Measurements from ENCODE around the gene VENTX.

GRCh38 chr10:133237241-133237587, 441 bp upstream of the VENTX start:
- TF ChIP-seq PATZ1 (CRISPR knock-in tag; IDR thresholded peaks at IDR 0.05; ENCODE audit: borderline replicate concordance) (no peak), CREB5 (CRISPR knock-in tag; IDR thresholded peaks at IDR 0.05; ENCODE audit: low read depth) (no peak), CSDC2 (CRISPR knock-in tag; IDR thresholded peaks at IDR 0.05) (no peak), ZFP3 (CRISPR knock-in tag; IDR thresholded peaks at IDR 0.05) (no peak), ARNTL (CRISPR knock-in tag; IDR thresholded peaks at IDR 0.05; ENCODE audit: borderline replicate concordance, low read depth) (no peak), ISL1 (CRISPR knock-in tag; IDR thresholded peaks at IDR 0.05) (no peak), ZNF70 (CRISPR knock-in tag; IDR thresholded peaks at IDR 0.05) (no peak), ZFP30 (CRISPR knock-in tag; IDR thresholded peaks at IDR 0.05) (no peak), ZNF565 (CRISPR knock-in tag; conservative IDR thresholded peaks at IDR 0.05; ENCODE audit: low read depth) (no peak)

Data from SK-N-SH treated with all-trans-retinoic acid at 6 μM for 48 hours (cell line).